Keratinocyte (primary cell): ENCODE results near the gene GRIK2. TPM values are rescaled to one million over a fixed set of nuclear protein-coding genes. Genes with fewer than 3 reads are reported as not detected.

ENCODE experiments used
- DNase-seq: peaks from one replicate; pipeline ENCODE4 v3.0.0-alpha.2; 2011; ENCODE audit warnings: low read depth, missing footprints, low spot score
- FAIRE-seq: peaks from 2 replicates; lab custom pipeline; 2011; peaks lifted over from hg19 to GRCh38; lab: Jason Lieb, UNC
- H2AFZ ChIP-seq: 2 replicates; pipeline ENCODE4 v1.6.0; 2012; ENCODE audit warnings: low read length, control low read depth, inconsistent platforms; ENCODE audit not compliant: control insufficient read depth
- H3K27ac ChIP-seq: 2 replicates; pipeline ENCODE4 v1.5.1; 2011; ENCODE audit warnings: low read length; ENCODE audit not compliant: control insufficient read depth, insufficient read depth
- H3K27me3 ChIP-seq: 3 replicates; pipeline ENCODE4 v1.6.0; 2011; ENCODE audit warnings: low read length; ENCODE audit not compliant: control insufficient read depth, insufficient read depth; ENCODE audit errors: extremely low read depth
- H3K36me3 ChIP-seq, 2 experiments: 2 replicates in 1 of 2; 3 replicates in 1 of 2; pipeline ENCODE4 v1.5.1; 2011; ENCODE audit warnings: low read length in 2 of 2, mild to moderate bottlenecking in 1 of 2; ENCODE audit not compliant: control insufficient read depth in 2 of 2, insufficient read depth in 2 of 2; ENCODE audit errors: extremely low read depth in 1 of 2
- H3K4me1 ChIP-seq: 3 replicates; pipeline ENCODE4 v1.5.1; 2011; ENCODE audit warnings: low read length; ENCODE audit not compliant: control insufficient read depth, insufficient read depth; ENCODE audit errors: extremely low read depth
- H3K4me2 ChIP-seq: 3 replicates; pipeline ENCODE4 v1.6.0; 2011; ENCODE audit warnings: low read depth, low read length; ENCODE audit not compliant: control insufficient read depth, insufficient read depth; ENCODE audit errors: extremely low read depth
- H3K4me3 ChIP-seq, 3 experiments: fragments of 200-600 bp in 1 of 3; sonication (generic) in 1 of 3; 2 replicates in 2 of 3; 3 replicates in 1 of 3; pipeline ENCODE4 v1.5.1; 2011 to 2016; ENCODE audit warnings: low read length in 3 of 3, mild to moderate bottlenecking in 3 of 3, control low read depth in 2 of 3, inconsistent platforms in 1 of 3, low read depth in 1 of 3, mixed read lengths in 1 of 3, mixed run types in 1 of 3, moderate library complexity in 1 of 3; ENCODE audit not compliant: control insufficient read depth in 2 of 3, insufficient read depth in 2 of 3; ENCODE audit errors: extremely low read depth in 1 of 3
- H3K79me2 ChIP-seq: 2 replicates; pipeline ENCODE4 v1.6.0; 2012; ENCODE audit warnings: low read length; ENCODE audit not compliant: control insufficient read depth, insufficient read depth
- H3K9ac ChIP-seq: 3 replicates; pipeline ENCODE4 v1.6.0; 2011; ENCODE audit warnings: low read length; ENCODE audit not compliant: control insufficient read depth, insufficient read depth; ENCODE audit errors: extremely low read depth
- H3K9me1 ChIP-seq: 3 replicates; pipeline ENCODE4 v1.6.0; 2011; ENCODE audit warnings: low read length; ENCODE audit not compliant: control insufficient read depth, insufficient read depth; ENCODE audit errors: extremely low read depth
- H3K9me3 ChIP-seq: 2 replicates; pipeline ENCODE4 v1.5.1; 2012; ENCODE audit warnings: low read depth, low read length; ENCODE audit not compliant: control insufficient read depth
- H4K20me1 ChIP-seq: 3 replicates; pipeline ENCODE4 v1.6.0; 2011; ENCODE audit warnings: low read length; ENCODE audit not compliant: control insufficient read depth, insufficient read depth; ENCODE audit errors: extremely low read depth
- CTCF ChIP-seq, 3 experiments: IDR thresholded peaks in 1 of 3; conservative IDR thresholded peaks in 1 of 3; optimal IDR thresholded peaks in 1 of 3; 2 replicates in 2 of 3; 3 replicates in 1 of 3; pipeline versions ENCODE3 to v1.5.1; 2011; ENCODE audit warnings: low read length in 3 of 3, mild to moderate bottlenecking in 3 of 3, moderate library complexity in 2 of 3, control low read depth in 1 of 3, inconsistent platforms in 1 of 3; ENCODE audit not compliant: insufficient read depth in 2 of 3; ENCODE audit errors: extremely low read depth in 1 of 3
- EZH2 ChIP-seq: IDR thresholded peaks from one replicate; pipeline ENCODE4 v1.6.1; 2012; ENCODE audit warnings: inconsistent platforms, mild to moderate bottlenecking, low read length, moderate library complexity
- dilution Hi-C: fragments of 300-500 bp; cut with MboI; formaldehyde crosslinking; loops from one replicate; pipeline ENCODE4 v1.7.0; 2020; ENCODE audit warnings: low sequenced_read_pairs; ENCODE audit not compliant: extremely low pct_ligation_motif_present
- polyA plus RNA-seq, 5 experiments: library from polyadenylated mRNA; depleted of rRNA in 3 of 5; stranded (reverse) in 3 of 5; stranded (forward) in 1 of 5; unstranded in 1 of 5; fragments of >200 nt; gene quantifications; 1 replicate in 1 of 5; 2 replicates in 3 of 5; 3 replicates in 1 of 5; pipeline versions ENCODE4 v1.2.1 to v1.2.3, GENCODE V29; 2011 to 2012; ENCODE audit warnings: missing spikeins in 2 of 5, low read depth in 1 of 5, low replicate concordance in 1 of 5

The GRIK2 gene
- polyA plus RNA-seq, 1 donor (not counting 4 experiments of a cell fraction or from before 2014, with no cell fraction given): 0.01 TPM

- Histone ChIP-seq H3K27me3 (no peaks in the 10 kb centered on the region), H3K9me1 (no peaks in the 10 kb centered on the region), H3K9ac (no peak overlapping the region), H3K9me3 (no peaks in the 10 kb centered on the region), H3K36me3 (no peaks in the 10 kb centered on the region), H2AFZ (no peak overlapping the region), H3K27ac (no peak overlapping the region), H3K4me3 (no peak overlapping the region), H4K20me1 (no peaks in the 10 kb centered on the region), H3K79me2 (no peaks in the 10 kb centered on the region), H3K4me2 (no peak overlapping the region), H3K4me1 (no peaks in the 10 kb centered on the region)
- dilution Hi-C loops: no loop called here
- TF ChIP-seq EZH2 (no peak), CTCF (optimal IDR thresholded peaks at IDR 0.05 in 1 of 3, IDR thresholded peaks at IDR 0.05 in 1 of 3, conservative IDR thresholded peaks at IDR 0.05 in 1 of 3; ENCODE audit: extremely low read depth in 1 of 3, insufficient read depth in 2 of 3, low read length in 3 of 3) (no peak)
- no peak for FAIRE-seq
- no peak for DNase-seq
Measured at GRCh38 chr6:101605426-101605825, 211.9 kb downstream of the GRIK2 start.

- no peaks in the 10 kb centered on the region for H3K4me1 ChIP-seq
- FAIRE-seq (no peak), DNase-seq (no peak)
Measured at GRCh38 chr6:101605874-101606273, 212.4 kb downstream of the GRIK2 start.

More at GRCh38 chr6:101605874-101606273, 212.4 kb downstream of the GRIK2 start:
- Histone ChIP-seq H3K9ac (no peak overlapping the region), H3K27ac (no peak overlapping the region), H3K27me3 (no peaks in the 10 kb centered on the region), H3K4me2 (no peak overlapping the region), H3K79me2 (no peaks in the 10 kb centered on the region), H3K36me3 (no peaks in the 10 kb centered on the region), H3K9me3 (no peaks in the 10 kb centered on the region), H4K20me1 (no peaks in the 10 kb centered on the region), H2AFZ (no peak overlapping the region), H3K9me1 (no peaks in the 10 kb centered on the region), H3K4me3 (no peak overlapping the region)
- TF ChIP-seq CTCF (optimal IDR thresholded peaks at IDR 0.05 in 1 of 3, IDR thresholded peaks at IDR 0.05 in 1 of 3, conservative IDR thresholded peaks at IDR 0.05 in 1 of 3; ENCODE audit: extremely low read depth in 1 of 3, insufficient read depth in 2 of 3, low read length in 3 of 3): no peak
- TF ChIP-seq EZH2: no peak
- dilution Hi-C loops: no loop called here
